Caco-2 (cell line): ENCODE results near the gene MRPL27. TPM values are rescaled to one million over a fixed set of nuclear protein-coding genes. Genes with fewer than 3 reads are reported as not detected.

Experiments used
- BruUV-seq: library from RNA; stranded (reverse); fragments of 400-500 nt; replicated peaks from 2 replicates; lab custom pipeline; 2021; lab: Mats Ljungman, UMichigan
- CTCF ChIA-PET: fragments of 300-600 bp; sonication (Branson Sonifier 250); formaldehyde crosslinking; loops from one replicate; lab custom pipeline; 2022; ENCODE audit warnings: antibody characterized with exemption; lab: Charles Lee
- POLR2A ChIA-PET: fragments of 300-600 bp; sonication (Branson Sonifier 250); formaldehyde crosslinking; loops from one replicate; lab custom pipeline; 2022; ENCODE audit warnings: antibody characterized with exemption; lab: Charles Lee
- DNase-seq, 2 experiments: peaks; one replicate each; pipeline versions ENCODE4 v3.0.0 to v3.0.0-alpha.2; 2020 to 2022
- H3K27me3 ChIP-seq: replicated peaks from 2 replicates; pipeline ENCODE4 v1.6.0; 2011; ENCODE audit warnings: low read length; ENCODE audit not compliant: control insufficient read depth, insufficient read depth
- H3K36me3 ChIP-seq: 2 replicates; pipeline ENCODE4 v1.5.1; 2011; ENCODE audit warnings: low read length; ENCODE audit not compliant: control insufficient read depth, insufficient read depth
- H3K4me1 ChIP-seq: fragments of 250-450 bp; sonication (Bioruptor Pico); 2 replicates; pipeline ENCODE4 v1.5.1; 2020; ENCODE audit warnings: mild to moderate bottlenecking
- H3K4me3 ChIP-seq: 2 replicates; pipeline ENCODE4 v1.5.1; 2011; ENCODE audit warnings: low read depth, mild to moderate bottlenecking, control low read depth, low read length
- H3K9me3 ChIP-seq: fragments of 250-450 bp; sonication (Bioruptor Pico); 2 replicates; pipeline ENCODE4 v1.5.1; 2020; ENCODE audit warnings: mild to moderate bottlenecking, moderate library complexity
- H3K27ac Mint-ChIP-seq: one replicate; pipeline ENCODE4 v1.8.0; 2022; ENCODE audit warnings: mixed read lengths; ENCODE audit not compliant: unreplicated experiment
- H3K27me3 Mint-ChIP-seq: one replicate; pipeline ENCODE4 v1.8.0; 2022; ENCODE audit warnings: mixed read lengths; ENCODE audit not compliant: insufficient read depth, unreplicated experiment
- H3K36me3 Mint-ChIP-seq: one replicate; pipeline ENCODE4 v1.8.0; 2022; ENCODE audit warnings: mild to moderate bottlenecking, mixed read lengths; ENCODE audit not compliant: insufficient read depth, unreplicated experiment
- H3K4me1 Mint-ChIP-seq: one replicate; pipeline ENCODE4 v1.8.0; 2022; ENCODE audit warnings: low read depth, mixed read lengths; ENCODE audit not compliant: unreplicated experiment
- H3K4me3 Mint-ChIP-seq: one replicate; pipeline ENCODE4 v1.8.0; 2022; ENCODE audit warnings: mild to moderate bottlenecking, moderate library complexity, mixed read lengths; ENCODE audit not compliant: unreplicated experiment
- H3K9me3 Mint-ChIP-seq: one replicate; pipeline ENCODE4 v1.8.0; 2022; ENCODE audit warnings: mixed read lengths; ENCODE audit not compliant: unreplicated experiment
- CTCF ChIP-seq, 2 experiments: fragments of 200-600 bp in 1 of 2; IDR thresholded peaks; 1 replicate in 1 of 2; 2 replicates in 1 of 2; pipeline versions ENCODE4 v1.5.1 to v1.8.0; 2011 to 2022; ENCODE audit warnings: antibody characterized with exemption in 1 of 2, control low read depth in 1 of 2, inconsistent platforms in 1 of 2, low read depth in 1 of 2, low read length in 1 of 2, mild to moderate bottlenecking in 1 of 2, moderate library complexity in 1 of 2; ENCODE audit not compliant: insufficient read depth in 1 of 2, severe bottlenecking in 1 of 2, unreplicated experiment in 1 of 2
- intact Hi-C: fragments of 100-400 bp; cut with micrococcal nuclease; formaldehyde crosslinking; loops from one replicate; pipeline ENCODE4 v1.10.0; 2022; ENCODE audit not compliant: unreplicated experiment
- total RNA-seq: library from RNA; stranded (reverse); gene quantifications from 2 replicates; pipeline ENCODE4 v1.2.3, GENCODE V29; 2022

The MRPL27 gene
- total RNA-seq, 1 experiment from 2014 or later: 196 TPM

DNA sequence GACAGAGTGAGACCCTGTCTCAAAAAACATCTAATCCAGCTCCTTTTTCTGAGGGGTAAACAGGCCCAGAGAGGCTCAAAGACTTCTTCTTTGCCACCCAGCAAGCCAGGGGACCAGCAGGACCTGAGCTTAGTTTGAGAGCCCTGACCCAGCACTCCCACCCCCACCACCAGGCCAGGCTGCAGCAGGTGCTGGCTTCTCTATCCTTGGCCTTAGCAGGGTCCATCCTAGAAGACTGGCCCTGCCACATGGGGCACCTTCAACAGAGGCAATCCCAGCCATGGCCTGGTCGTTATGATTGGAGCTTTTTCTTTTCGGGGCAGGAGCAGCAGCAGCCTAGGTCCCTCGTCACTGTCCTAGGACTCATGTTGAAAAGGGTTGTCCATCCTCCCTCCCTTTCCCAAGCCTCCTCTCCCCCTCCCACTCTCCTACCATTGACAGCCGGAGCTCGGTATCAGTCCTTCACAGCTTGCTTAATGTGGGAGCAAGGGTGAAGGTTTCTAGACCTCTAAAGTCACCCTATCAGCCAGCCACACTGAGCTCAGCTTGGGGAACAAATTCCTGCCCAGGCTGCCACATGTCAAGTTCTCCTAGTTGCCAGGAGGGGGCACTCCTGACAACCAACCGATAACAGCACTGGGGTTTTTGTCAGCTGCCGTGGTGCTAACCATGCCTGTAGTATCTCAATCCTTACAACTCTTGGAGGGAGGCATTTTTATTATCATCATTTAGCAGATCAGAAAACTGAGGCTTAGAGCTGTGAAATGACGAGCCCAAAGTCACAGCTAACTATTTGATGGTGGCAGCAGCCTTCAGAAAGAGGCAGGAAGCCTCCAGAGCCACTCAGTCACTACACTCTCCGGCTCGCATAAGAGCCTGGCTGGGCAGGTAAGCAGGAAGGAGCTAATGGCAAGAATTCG, 11.2 kb downstream of the MRPL27 start:
- Mint-ChIP-seq H3K27me3 (no peaks in the 10 kb centered on the region), H3K27ac (peak overlapping the region; percentile 23), H3K36me3 (peaks cover 73% of the 10 kb centered on the region), H3K4me3 (no peak overlapping the region), H3K4me1 (peaks cover 10% of the 10 kb centered on the region), H3K9me3 (no peaks in the 10 kb centered on the region)
- BruUV-seq: no TSS peak
- TF ChIP-seq CTCF (IDR thresholded peaks at IDR 0.05; ENCODE audit: insufficient read depth in 1 of 2, low read depth in 1 of 2, low read length in 1 of 2, severe bottlenecking in 1 of 2, unreplicated experiment in 1 of 2): peak; percentile 97 to 98
- peak; percentile 80 to 81 for DNase-seq
- H3K9me3 ChIP-seq: no peaks in the 10 kb centered on the region
- H3K4me1 ChIP-seq: no peaks in the 10 kb centered on the region; the same call in 1 of the 2 replicates
- H3K27me3 ChIP-seq: no peaks in the 10 kb centered on the region
- CTCF ChIA-PET: interaction anchor here (0.5 to 4.8 kb wide), 29 partner anchors 7 to 999 kb away, joined by 3 to 65 read pairs (median 4); partner anchors contain the start of genes EME1, LRRC59, MRPL27 and RSAD1
- intact Hi-C loops: loop anchor here (1.0 to 10.0 kb wide), 3 partner anchors 16 to 333 kb away; partner anchors contain the start of gene XYLT2
- H3K4me3 ChIP-seq: no peak overlapping the region
- POLR2A ChIA-PET: interaction anchor here (0.6 to 3.5 kb wide), 9 partner anchors 11 to 464 kb away, joined by 3 to 14 read pairs (median 3); partner anchors contain the start of genes EME1, LRRC59, MRPL27 and XYLT2
- H3K36me3 ChIP-seq: peaks cover 13% of the 10 kb centered on the region

DNA sequence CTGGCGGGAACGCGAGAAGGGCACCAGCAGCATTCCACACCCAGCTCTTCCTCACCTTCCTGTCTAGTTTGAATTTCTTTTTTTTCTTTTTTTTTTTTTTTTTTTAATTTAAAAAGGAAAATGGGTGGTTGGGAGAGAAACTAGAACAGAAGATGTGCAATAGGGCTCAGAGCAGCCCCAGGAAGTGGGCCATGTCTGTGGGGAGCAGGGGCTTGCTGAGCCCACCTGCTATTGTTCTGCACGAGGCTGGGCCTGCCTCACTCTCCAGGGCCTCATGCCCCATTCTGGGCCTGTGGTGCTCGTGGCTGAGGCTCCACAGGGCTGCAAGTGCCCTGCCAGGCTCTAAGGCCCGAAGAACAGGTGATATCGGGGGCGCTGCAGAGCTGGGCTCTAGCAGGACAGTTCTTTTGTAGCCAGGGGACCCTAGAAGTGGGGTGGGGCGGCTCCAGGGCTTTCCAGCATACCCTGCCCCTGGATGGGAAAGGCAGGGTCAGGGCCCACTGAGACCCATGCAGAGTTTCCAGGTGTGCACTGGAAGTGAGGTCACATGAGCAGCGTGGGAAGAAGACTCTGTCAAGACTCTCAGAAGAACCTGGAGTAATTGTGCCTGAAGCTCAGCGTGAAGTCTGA, 12.4 kb downstream of the MRPL27 start:
- ChIA-PET POLR2A (interaction anchor here (0.6 to 3.5 kb wide), 5 partner anchors 12 to 445 kb away, joined by 3 to 14 read pairs (median 11); partner anchors contain the start of genes EME1, LRRC59, MRPL27 and XYLT2), CTCF (interaction anchor here (0.9 to 2.8 kb wide), 6 partner anchors 11 to 191 kb away, joined by 3 to 54 read pairs (median 6); partner anchors contain the start of gene LRRC59)
- Mint-ChIP-seq H3K36me3 (peaks cover 80% of the 10 kb centered on the region), H3K4me1 (peaks cover 10% of the 10 kb centered on the region), H3K4me3 (no peak overlapping the region), H3K9me3 (no peaks in the 10 kb centered on the region), H3K27me3 (no peaks in the 10 kb centered on the region), H3K27ac (no peak overlapping the region)
- H3K4me1 ChIP-seq: no peaks in the 10 kb centered on the region; the same call in 1 of the 2 replicates
- no peak for TF ChIP-seq CTCF (IDR thresholded peaks at IDR 0.05; ENCODE audit: insufficient read depth in 1 of 2, low read depth in 1 of 2, low read length in 1 of 2, severe bottlenecking in 1 of 2, unreplicated experiment in 1 of 2)
- intact Hi-C loops: loop anchor here (10.0 kb wide), 1 partner anchor 334 kb away; no protein-coding TSS in a partner anchor
- no peak overlapping the region for H3K4me3 ChIP-seq
- H3K9me3 ChIP-seq: no peaks in the 10 kb centered on the region
- BruUV-seq: TSS peak; percentile 51
- DNase-seq: peak in 1 of 2 experiments; percentile 45
- H3K27me3 ChIP-seq: no peaks in the 10 kb centered on the region
- peaks cover 17% of the 10 kb centered on the region; the same call in 1 of the 2 replicates for H3K36me3 ChIP-seq
